GM12878 (cell line): Measurements from ENCODE around the gene SETD5. TPM values are rescaled to one million over a fixed set of nuclear protein-coding genes. Genes with fewer than 3 reads are reported as not detected.

Experiments
- CREM ChIP-seq: IDR thresholded peaks from 2 replicates; pipeline ENCODE4 v1.6.1; 2014; ENCODE audit warnings: antibody characterized with exemption, low read depth
- NFIC ChIP-seq: IDR thresholded peaks from 2 replicates; pipeline ENCODE4 v1.6.1; 2012; ENCODE audit warnings: low read depth, mild to moderate bottlenecking, inconsistent platforms, low read length, moderate library complexity
- PKNOX1 ChIP-seq: fragments of 450-650 bp; IDR thresholded peaks from 2 replicates; pipeline ENCODE4 v1.6.1; 2016; ENCODE audit warnings: mild to moderate bottlenecking
- RBBP5 ChIP-seq: fragments of 200-600 bp; sonication (generic); conservative IDR thresholded peaks from 2 replicates; pipeline ENCODE4 v1.6.1; 2016
- TCF12 ChIP-seq: IDR thresholded peaks from 2 replicates; pipeline ENCODE4 v1.6.1; 2011; ENCODE audit warnings: low read depth, mild to moderate bottlenecking, low read length
- polyA plus RNA-seq, 11 experiments: library from polyadenylated mRNA; depleted of rRNA in 4 of 11; unstranded in 6 of 11; stranded (reverse) in 5 of 11; fragments of >200 nt; fragmentation: Nextera tagmentation in 4 of 11; fragmentation: Illumina TruSeq in 1 of 11; extraction: Ambion mirVana in 4 of 11; extraction: Trizol in 1 of 11; gene quantifications; 1 replicate in 1 of 11; 2 replicates in 10 of 11; pipeline versions ENCODE4 v1.2.1 to v1.2.3, GENCODE V29; 2011 to 2016; ENCODE audit warnings: inconsistent platforms in 2 of 11, missing spikeins in 2 of 11, low read depth in 1 of 11
- total RNA-seq, 4 experiments: library from RNA; depleted of rRNA in 3 of 4; stranded (reverse); fragments of >200 nt in 3 of 4; fragmentation: Illumina TruSeq in 1 of 4; extraction: Trizol in 1 of 4; gene quantifications; 2 replicates each; pipeline versions ENCODE4 v1.2.1 to v1.2.3, GENCODE V29; 2013 to 2021
- TF ChIP-seq, protein P1 (sequence below): fragments of 450-650 bp; formaldehyde crosslinking; IDR thresholded peaks from 2 replicates; pipeline ENCODE4 v1.5.0; 2022; ENCODE audit warnings: mild to moderate bottlenecking, missing genetic modification characterization
- TF ChIP-seq, protein P2 (sequence below): fragments of 450-650 bp; IDR thresholded peaks from 2 replicates; pipeline ENCODE4 v1.6.1; 2017; ENCODE audit warnings: low read depth, mild to moderate bottlenecking, moderate library complexity

Gene SETD5
- total and polyA plus RNA-seq, 10 of the 15 experiments (the other 5 are each of a cell fraction or from before 2014, with no cell fraction given), result 8.2 to 94.0 (median 55.4) TPM

GRCh38 chr3:9497821-9498565, 100.6 kb downstream of the SETD5 start (continued):
- TF ChIP-seq, protein P1, sequence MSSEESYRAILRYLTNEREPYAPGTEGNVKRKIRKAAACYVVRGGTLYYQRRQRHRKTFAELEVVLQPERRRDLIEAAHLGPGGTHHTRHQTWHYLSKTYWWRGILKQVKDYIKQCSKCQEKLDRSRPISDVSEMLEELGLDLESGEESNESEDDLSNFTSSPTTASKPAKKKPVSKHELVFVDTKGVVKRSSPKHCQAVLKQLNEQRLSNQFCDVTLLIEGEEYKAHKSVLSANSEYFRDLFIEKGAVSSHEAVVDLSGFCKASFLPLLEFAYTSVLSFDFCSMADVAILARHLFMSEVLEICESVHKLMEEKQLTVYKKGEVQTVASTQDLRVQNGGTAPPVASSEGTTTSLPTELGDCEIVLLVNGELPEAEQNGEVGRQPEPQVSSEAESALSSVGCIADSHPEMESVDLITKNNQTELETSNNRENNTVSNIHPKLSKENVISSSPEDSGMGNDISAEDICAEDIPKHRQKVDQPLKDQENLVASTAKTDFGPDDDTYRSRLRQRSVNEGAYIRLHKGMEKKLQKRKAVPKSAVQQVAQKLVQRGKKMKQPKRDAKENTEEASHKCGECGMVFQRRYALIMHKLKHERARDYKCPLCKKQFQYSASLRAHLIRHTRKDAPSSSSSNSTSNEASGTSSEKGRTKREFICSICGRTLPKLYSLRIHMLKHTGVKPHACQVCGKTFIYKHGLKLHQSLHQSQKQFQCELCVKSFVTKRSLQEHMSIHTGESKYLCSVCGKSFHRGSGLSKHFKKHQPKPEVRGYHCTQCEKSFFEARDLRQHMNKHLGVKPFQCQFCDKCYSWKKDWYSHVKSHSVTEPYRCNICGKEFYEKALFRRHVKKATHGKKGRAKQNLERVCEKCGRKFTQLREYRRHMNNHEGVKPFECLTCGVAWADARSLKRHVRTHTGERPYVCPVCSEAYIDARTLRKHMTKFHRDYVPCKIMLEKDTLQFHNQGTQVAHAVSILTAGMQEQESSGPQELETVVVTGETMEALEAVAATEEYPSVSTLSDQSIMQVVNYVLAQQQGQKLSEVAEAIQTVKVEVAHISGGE (CRISPR knock-in tag), result no peak
- TF ChIP-seq PKNOX1 (no peak), RBBP5 (no peak), NFIC (no peak), CREM (no peak), TCF12 (no peak)
- TF ChIP-seq, protein P2, sequence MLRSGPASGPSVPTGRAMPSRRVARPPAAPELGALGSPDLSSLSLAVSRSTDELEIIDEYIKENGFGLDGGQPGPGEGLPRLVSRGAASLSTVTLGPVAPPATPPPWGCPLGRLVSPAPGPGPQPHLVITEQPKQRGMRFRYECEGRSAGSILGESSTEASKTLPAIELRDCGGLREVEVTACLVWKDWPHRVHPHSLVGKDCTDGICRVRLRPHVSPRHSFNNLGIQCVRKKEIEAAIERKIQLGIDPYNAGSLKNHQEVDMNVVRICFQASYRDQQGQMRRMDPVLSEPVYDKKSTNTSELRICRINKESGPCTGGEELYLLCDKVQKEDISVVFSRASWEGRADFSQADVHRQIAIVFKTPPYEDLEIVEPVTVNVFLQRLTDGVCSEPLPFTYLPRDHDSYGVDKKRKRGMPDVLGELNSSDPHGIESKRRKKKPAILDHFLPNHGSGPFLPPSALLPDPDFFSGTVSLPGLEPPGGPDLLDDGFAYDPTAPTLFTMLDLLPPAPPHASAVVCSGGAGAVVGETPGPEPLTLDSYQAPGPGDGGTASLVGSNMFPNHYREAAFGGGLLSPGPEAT, result no peak
- TF ChIP-seq, all 136 proteins: peak for 0
